WTC11 (cell line): Measurements from ENCODE around the gene TENT5A. TPM values are rescaled to one million over a fixed set of nuclear protein-coding genes. Genes with fewer than 3 reads are reported as not detected.

Experiments
- ATAC-seq: fragments of 200-7000 bp; cut with Tn5 transposase; 2 replicates; pipeline ENCODE4 v1.10.0; 2021; ENCODE audit warnings: mild to moderate bottlenecking, moderate library complexity
- CTCF ChIA-PET: fragments of 300-600 bp; sonication (Branson Sonifier 250); formaldehyde crosslinking; loops from one replicate; lab custom pipeline; 2021; ENCODE audit warnings: antibody characterized with exemption; lab: Charles Lee
- POLR2A ChIA-PET: fragments of 350-600 bp; sonication (Branson Sonifier 250); formaldehyde crosslinking; loops from one replicate; lab custom pipeline; 2021; ENCODE audit warnings: antibody characterized with exemption; lab: Charles Lee
- DNase-seq: peaks from one replicate; pipeline ENCODE4 v3.0.0; 2021; ENCODE audit warnings: low spot score
- H3K27ac Mint-ChIP-seq: 2 replicates; pipeline ENCODE4 v1.8.0; 2021; ENCODE audit warnings: mixed read lengths
- H3K27me3 Mint-ChIP-seq: 2 replicates; pipeline ENCODE4 v1.8.0; 2021; ENCODE audit warnings: low read depth, mild to moderate bottlenecking, moderate library complexity, mixed read lengths
- H3K36me3 Mint-ChIP-seq: 2 replicates; pipeline ENCODE4 v1.8.0; 2021; ENCODE audit warnings: mixed read lengths
- H3K4me1 Mint-ChIP-seq: 2 replicates; pipeline ENCODE4 v1.8.0; 2022; ENCODE audit warnings: mixed read lengths
- H3K4me3 Mint-ChIP-seq: 2 replicates; pipeline ENCODE4 v1.8.0; 2021; ENCODE audit warnings: mild to moderate bottlenecking, moderate library complexity, mixed read lengths
- H3K9me3 Mint-ChIP-seq: 2 replicates; pipeline ENCODE4 v1.8.0; 2021; ENCODE audit warnings: mixed read lengths
- CREB1 ChIP-seq: sonication (generic); formaldehyde crosslinking; IDR thresholded peaks from 2 replicates; pipeline ENCODE4 v1.8.0; 2023; ENCODE audit warnings: mild to moderate bottlenecking, missing genetic modification reagents
- JUN ChIP-seq: sonication (generic); formaldehyde crosslinking; IDR thresholded peaks from 2 replicates; pipeline ENCODE4 v1.8.0; 2023; ENCODE audit warnings: mild to moderate bottlenecking, missing genetic modification reagents
- KAT7 ChIP-seq: sonication (generic); formaldehyde crosslinking; IDR thresholded peaks from 2 replicates; pipeline ENCODE4 v1.8.1; 2023; ENCODE audit warnings: missing genetic modification reagents, mild to moderate bottlenecking, borderline replicate concordance
- NR3C1 ChIP-seq: sonication (generic); formaldehyde crosslinking; conservative IDR thresholded peaks from 2 replicates; pipeline ENCODE4 v1.8.1; 2023; ENCODE audit warnings: low read depth, mild to moderate bottlenecking, missing genetic modification reagents
- SOX15 ChIP-seq: fragments of 250-450 bp; sonication (Bioruptor Pico); IDR thresholded peaks from 2 replicates; pipeline ENCODE4 v1.9.0; 2021; ENCODE audit warnings: mild to moderate bottlenecking
- TEAD4 ChIP-seq: sonication (generic); formaldehyde crosslinking; IDR thresholded peaks from 2 replicates; pipeline ENCODE4 v1.8.0; 2022; ENCODE audit warnings: mild to moderate bottlenecking, missing genetic modification reagents
- ZNF317 ChIP-seq: sonication (generic); formaldehyde crosslinking; IDR thresholded peaks from 2 replicates; pipeline ENCODE4 v1.8.1; 2023; ENCODE audit warnings: low read depth, mild to moderate bottlenecking, moderate library complexity, missing genetic modification reagents, borderline replicate concordance
- total RNA-seq: library from RNA; stranded (reverse); gene quantifications from 3 replicates; pipeline ENCODE4 v1.2.3, GENCODE V29; 2021
- TF ChIP-seq, protein P1 (sequence below): fragments of 250-450 bp; sonication (Bioruptor Pico); IDR thresholded peaks from 2 replicates; pipeline ENCODE4 v1.9.0; 2021; ENCODE audit warnings: mild to moderate bottlenecking, borderline replicate concordance
- TF ChIP-seq, protein P2 (sequence below): fragments of 250-450 bp; sonication (Bioruptor Pico); IDR thresholded peaks from 2 replicates; pipeline ENCODE4 v1.9.0; 2021; ENCODE audit warnings: mild to moderate bottlenecking
- TF ChIP-seq, protein P3 (sequence below): sonication (generic); formaldehyde crosslinking; IDR thresholded peaks from 2 replicates; pipeline ENCODE4 v1.8.1; 2023; ENCODE audit warnings: mild to moderate bottlenecking, missing genetic modification reagents, moderate library complexity
- TF ChIP-seq, protein P4 (sequence below): sonication (generic); formaldehyde crosslinking; IDR thresholded peaks from 2 replicates; pipeline ENCODE4 v1.8.1; 2023; ENCODE audit warnings: mild to moderate bottlenecking, missing genetic modification reagents, borderline replicate concordance
- TF ChIP-seq, protein P5 (sequence below): fragments of 250-450 bp; sonication (Bioruptor Pico); IDR thresholded peaks from 2 replicates; pipeline ENCODE4 v2.1.2; 2022; ENCODE audit warnings: mild to moderate bottlenecking, moderate library complexity

Gene TENT5A
- total RNA-seq, 1 experiment from 2014 or later = 3.2 TPM

DNA sequence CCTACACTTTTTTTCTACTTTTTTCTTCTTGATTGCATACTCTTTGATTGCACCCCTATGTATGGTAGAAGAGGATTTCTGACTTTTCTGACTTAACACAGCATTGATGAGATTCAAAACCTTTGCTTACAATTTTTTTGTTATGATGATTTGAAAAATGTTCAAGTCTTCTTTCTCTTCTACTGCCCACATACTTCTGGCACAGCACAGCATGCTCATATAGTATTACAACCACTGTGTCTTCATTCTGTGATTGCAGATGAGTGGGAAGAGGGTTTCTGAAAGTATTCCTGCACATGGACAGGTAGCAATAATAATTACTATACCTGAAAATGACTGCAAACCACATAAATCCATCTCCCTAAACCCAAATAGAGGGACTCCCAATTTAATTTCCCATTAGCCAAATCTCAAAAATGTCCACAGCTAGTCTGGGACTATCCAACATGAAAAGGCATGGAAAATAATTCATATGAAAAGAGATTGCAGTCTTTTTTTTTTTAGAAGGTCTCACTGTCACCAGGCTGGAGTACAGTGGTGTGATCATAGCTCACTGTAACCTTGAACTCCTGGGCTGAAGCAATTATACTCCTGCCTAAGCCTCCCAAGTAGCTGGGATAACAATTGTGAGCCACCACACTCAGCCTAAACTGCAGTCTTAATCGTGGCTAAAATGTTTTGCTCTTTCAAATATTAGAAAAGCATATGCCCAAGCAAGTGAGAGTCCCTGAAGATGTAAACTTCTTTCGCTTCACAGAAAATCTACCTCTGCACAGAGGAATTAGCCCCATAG, 15.9 kb upstream of the TENT5A start:
- ATAC-seq = no peak
- peaks cover 15% of the 10 kb centered on the region for H3K9me3 Mint-ChIP-seq

DNA sequence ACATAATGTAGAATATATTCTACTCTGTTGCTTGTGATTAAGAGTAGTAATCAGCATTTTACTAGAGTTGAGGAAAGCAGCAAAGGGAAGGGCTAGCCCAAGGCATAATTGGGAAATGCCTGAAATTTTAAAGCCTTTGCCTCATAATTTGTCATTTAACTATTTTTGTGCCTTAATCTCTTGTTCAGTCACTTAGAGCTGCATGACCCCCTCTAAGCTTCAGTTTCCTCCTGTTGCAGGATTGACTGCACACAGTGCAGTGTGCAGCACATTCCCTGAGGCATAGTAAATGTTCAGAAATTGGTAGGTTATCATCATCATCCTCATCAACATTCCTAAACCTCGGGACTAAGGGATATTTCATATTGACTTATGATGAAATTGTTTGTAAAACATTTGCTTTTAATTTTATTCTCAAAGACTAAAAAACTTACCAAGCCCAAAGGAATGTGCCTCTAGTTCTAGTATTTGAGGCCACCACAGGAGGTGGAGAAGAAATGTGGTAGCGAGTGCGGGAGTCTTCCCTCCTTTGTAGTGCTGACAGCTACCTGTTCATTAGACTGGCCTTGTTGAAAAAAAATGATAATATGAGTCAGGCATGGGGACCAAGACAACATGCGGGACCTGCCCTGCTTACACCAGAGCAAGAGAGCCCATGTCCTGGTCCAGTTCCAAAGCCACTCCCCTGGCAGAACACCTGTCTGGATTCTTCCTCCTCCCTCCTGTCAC, 14.8 kb upstream of the TENT5A start:
- peaks cover 15% of the 10 kb centered on the region for H3K9me3 Mint-ChIP-seq
- TF ChIP-seq NR3C1 (CRISPR knock-in tag) = no peak
- TF ChIP-seq JUN = no peak
- TF ChIP-seq, protein P1, sequence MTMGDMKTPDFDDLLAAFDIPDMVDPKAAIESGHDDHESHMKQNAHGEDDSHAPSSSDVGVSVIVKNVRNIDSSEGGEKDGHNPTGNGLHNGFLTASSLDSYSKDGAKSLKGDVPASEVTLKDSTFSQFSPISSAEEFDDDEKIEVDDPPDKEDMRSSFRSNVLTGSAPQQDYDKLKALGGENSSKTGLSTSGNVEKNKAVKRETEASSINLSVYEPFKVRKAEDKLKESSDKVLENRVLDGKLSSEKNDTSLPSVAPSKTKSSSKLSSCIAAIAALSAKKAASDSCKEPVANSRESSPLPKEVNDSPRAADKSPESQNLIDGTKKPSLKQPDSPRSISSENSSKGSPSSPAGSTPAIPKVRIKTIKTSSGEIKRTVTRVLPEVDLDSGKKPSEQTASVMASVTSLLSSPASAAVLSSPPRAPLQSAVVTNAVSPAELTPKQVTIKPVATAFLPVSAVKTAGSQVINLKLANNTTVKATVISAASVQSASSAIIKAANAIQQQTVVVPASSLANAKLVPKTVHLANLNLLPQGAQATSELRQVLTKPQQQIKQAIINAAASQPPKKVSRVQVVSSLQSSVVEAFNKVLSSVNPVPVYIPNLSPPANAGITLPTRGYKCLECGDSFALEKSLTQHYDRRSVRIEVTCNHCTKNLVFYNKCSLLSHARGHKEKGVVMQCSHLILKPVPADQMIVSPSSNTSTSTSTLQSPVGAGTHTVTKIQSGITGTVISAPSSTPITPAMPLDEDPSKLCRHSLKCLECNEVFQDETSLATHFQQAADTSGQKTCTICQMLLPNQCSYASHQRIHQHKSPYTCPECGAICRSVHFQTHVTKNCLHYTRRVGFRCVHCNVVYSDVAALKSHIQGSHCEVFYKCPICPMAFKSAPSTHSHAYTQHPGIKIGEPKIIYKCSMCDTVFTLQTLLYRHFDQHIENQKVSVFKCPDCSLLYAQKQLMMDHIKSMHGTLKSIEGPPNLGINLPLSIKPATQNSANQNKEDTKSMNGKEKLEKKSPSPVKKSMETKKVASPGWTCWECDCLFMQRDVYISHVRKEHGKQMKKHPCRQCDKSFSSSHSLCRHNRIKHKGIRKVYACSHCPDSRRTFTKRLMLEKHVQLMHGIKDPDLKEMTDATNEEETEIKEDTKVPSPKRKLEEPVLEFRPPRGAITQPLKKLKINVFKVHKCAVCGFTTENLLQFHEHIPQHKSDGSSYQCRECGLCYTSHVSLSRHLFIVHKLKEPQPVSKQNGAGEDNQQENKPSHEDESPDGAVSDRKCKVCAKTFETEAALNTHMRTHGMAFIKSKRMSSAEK (CRISPR knock-in tag) = no peak
- TF ChIP-seq TEAD4 (CRISPR knock-in tag) = no peak
- H3K27me3 Mint-ChIP-seq = no peaks in the 10 kb centered on the region
- H3K4me3 Mint-ChIP-seq = no peak overlapping the region
- DNase-seq (no peak), ATAC-seq (peak; percentile 41)
- H3K36me3 Mint-ChIP-seq = peaks cover 3% of the 10 kb centered on the region
- ChIA-PET POLR2A (no interaction called here), CTCF (no interaction called here)
- H3K4me1 Mint-ChIP-seq = peaks cover 33% of the 10 kb centered on the region
- no peak overlapping the region for H3K27ac Mint-ChIP-seq

More for the DNA sequence above, 15.9 kb upstream of the TENT5A start:
- TF ChIP-seq, protein P2, sequence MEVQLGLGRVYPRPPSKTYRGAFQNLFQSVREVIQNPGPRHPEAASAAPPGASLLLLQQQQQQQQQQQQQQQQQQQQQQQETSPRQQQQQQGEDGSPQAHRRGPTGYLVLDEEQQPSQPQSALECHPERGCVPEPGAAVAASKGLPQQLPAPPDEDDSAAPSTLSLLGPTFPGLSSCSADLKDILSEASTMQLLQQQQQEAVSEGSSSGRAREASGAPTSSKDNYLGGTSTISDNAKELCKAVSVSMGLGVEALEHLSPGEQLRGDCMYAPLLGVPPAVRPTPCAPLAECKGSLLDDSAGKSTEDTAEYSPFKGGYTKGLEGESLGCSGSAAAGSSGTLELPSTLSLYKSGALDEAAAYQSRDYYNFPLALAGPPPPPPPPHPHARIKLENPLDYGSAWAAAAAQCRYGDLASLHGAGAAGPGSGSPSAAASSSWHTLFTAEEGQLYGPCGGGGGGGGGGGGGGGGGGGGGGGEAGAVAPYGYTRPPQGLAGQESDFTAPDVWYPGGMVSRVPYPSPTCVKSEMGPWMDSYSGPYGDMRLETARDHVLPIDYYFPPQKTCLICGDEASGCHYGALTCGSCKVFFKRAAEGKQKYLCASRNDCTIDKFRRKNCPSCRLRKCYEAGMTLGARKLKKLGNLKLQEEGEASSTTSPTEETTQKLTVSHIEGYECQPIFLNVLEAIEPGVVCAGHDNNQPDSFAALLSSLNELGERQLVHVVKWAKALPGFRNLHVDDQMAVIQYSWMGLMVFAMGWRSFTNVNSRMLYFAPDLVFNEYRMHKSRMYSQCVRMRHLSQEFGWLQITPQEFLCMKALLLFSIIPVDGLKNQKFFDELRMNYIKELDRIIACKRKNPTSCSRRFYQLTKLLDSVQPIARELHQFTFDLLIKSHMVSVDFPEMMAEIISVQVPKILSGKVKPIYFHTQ = no peak
- TF ChIP-seq SOX15 (CRISPR knock-in tag) = no peak
- ChIA-PET CTCF (interaction anchor here (1.9 kb wide), 1 partner anchor 16 kb away, joined by 4 read pairs; the partner anchor contains the start of gene TENT5A), POLR2A (no interaction called here)
- peaks cover 3% of the 10 kb centered on the region for H3K36me3 Mint-ChIP-seq
- peaks cover 33% of the 10 kb centered on the region for H3K4me1 Mint-ChIP-seq
- H3K27me3 Mint-ChIP-seq = no peaks in the 10 kb centered on the region
- DNase-seq = no peak
- H3K4me3 Mint-ChIP-seq = no peak overlapping the region
- H3K27ac Mint-ChIP-seq = no peak overlapping the region

DNA sequence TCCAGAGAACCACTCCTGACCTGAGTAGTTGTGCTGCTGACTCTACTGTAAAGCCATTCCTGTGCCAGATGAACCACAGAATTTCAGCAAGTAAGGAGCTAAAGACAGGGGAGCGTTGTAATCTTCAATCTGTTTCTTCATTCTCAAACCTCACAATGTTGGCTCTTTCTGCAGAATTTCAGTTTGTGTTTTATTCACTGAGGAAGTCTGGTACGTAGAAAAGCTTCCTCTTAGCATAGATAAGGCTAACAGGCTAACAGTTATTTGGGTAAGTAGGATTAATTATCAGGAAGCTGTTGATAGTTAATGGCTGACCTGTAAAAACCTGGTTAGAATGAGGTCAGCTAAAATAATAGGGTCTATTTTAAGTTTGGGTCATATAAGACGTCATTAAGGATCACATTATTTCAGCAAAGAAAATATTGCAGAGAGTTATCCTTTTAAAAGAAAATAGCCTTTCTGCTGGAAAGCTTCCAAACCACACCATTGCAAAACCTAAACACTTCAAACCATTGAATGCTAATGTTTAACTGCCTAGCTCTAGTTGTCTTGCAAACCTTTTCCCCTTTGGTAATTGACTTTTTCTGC, 14.1 kb upstream of the TENT5A start:
- TF ChIP-seq CREB1 (CRISPR knock-in tag) (no peak), ZNF317 (CRISPR knock-in tag) (no peak)
- Mint-ChIP-seq H3K4me3 (no peak overlapping the region), H3K4me1 (peaks cover 33% of the 10 kb centered on the region), H3K27me3 (no peaks in the 10 kb centered on the region), H3K36me3 (peaks cover 3% of the 10 kb centered on the region), H3K27ac (no peak overlapping the region), H3K9me3 (peaks cover 15% of the 10 kb centered on the region)
- ChIA-PET POLR2A (no interaction called here), CTCF (no interaction called here)
- no peak for DNase-seq
- ATAC-seq = no peak

DNA sequence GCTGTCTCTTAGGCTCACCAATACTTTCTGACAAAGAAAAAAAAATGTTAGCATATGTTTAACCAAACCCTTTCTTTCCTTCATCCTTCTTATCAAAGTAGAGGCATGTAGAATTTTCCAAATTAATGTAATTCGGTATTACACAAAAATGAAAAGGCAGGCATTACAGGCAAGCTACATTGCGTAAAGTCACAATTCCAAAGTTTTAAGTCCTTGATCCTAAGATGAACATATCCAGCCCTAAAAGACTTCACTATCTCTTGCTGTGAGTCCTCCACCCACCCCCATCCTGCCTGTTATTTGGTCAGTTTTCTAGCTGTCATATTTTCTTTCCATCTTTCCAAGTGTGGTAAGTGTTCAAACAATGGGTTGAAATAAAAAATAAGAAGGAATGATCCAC, 12.1 kb upstream of the TENT5A start:
- peaks cover 15% of the 10 kb centered on the region for H3K9me3 Mint-ChIP-seq
- H3K36me3 Mint-ChIP-seq = peaks cover 3% of the 10 kb centered on the region
- no peak for DNase-seq
- CTCF ChIA-PET = no interaction called here
- no peaks in the 10 kb centered on the region for H3K27me3 Mint-ChIP-seq
- no peak overlapping the region for H3K4me3 Mint-ChIP-seq
- POLR2A ChIA-PET = interaction anchor here (1.2 kb wide), 1 partner anchor 12 kb away, joined by 4 read pairs; the partner anchor contains the start of gene TENT5A
- ATAC-seq = no peak
- H3K27ac Mint-ChIP-seq = no peak overlapping the region
- H3K4me1 Mint-ChIP-seq = peaks cover 27% of the 10 kb centered on the region
- no peak for TF ChIP-seq KAT7 (CRISPR knock-in tag)
- TF ChIP-seq, protein P3, sequence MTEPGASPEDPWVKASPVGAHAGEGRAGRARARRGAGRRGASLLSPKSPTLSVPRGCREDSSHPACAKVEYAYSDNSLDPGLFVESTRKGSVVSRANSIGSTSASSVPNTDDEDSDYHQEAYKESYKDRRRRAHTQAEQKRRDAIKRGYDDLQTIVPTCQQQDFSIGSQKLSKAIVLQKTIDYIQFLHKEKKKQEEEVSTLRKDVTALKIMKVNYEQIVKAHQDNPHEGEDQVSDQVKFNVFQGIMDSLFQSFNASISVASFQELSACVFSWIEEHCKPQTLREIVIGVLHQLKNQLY (CRISPR knock-in tag) = no peak
- TF ChIP-seq, protein P4, sequence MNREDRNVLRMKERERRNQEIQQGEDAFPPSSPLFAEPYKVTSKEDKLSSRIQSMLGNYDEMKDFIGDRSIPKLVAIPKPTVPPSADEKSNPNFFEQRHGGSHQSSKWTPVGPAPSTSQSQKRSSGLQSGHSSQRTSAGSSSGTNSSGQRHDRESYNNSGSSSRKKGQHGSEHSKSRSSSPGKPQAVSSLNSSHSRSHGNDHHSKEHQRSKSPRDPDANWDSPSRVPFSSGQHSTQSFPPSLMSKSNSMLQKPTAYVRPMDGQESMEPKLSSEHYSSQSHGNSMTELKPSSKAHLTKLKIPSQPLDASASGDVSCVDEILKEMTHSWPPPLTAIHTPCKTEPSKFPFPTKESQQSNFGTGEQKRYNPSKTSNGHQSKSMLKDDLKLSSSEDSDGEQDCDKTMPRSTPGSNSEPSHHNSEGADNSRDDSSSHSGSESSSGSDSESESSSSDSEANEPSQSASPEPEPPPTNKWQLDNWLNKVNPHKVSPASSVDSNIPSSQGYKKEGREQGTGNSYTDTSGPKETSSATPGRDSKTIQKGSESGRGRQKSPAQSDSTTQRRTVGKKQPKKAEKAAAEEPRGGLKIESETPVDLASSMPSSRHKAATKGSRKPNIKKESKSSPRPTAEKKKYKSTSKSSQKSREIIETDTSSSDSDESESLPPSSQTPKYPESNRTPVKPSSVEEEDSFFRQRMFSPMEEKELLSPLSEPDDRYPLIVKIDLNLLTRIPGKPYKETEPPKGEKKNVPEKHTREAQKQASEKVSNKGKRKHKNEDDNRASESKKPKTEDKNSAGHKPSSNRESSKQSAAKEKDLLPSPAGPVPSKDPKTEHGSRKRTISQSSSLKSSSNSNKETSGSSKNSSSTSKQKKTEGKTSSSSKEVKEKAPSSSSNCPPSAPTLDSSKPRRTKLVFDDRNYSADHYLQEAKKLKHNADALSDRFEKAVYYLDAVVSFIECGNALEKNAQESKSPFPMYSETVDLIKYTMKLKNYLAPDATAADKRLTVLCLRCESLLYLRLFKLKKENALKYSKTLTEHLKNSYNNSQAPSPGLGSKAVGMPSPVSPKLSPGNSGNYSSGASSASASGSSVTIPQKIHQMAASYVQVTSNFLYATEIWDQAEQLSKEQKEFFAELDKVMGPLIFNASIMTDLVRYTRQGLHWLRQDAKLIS = no peak
- TF ChIP-seq, protein P5, sequence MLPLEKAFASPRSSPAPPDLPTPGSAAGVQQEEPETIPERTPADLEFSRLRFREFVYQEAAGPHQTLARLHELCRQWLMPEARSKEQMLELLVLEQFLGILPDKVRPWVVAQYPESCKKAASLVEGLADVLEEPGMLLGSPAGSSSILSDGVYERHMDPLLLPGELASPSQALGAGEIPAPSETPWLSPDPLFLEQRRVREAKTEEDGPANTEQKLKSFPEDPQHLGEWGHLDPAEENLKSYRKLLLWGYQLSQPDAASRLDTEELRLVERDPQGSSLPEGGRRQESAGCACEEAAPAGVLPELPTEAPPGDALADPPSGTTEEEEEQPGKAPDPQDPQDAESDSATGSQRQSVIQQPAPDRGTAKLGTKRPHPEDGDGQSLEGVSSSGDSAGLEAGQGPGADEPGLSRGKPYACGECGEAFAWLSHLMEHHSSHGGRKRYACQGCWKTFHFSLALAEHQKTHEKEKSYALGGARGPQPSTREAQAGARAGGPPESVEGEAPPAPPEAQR (CRISPR knock-in tag) = no peak
